ENCODE measurements around the gene PPM1H.
"Not testable (repeated sequence)": the region's sequence is repeated elsewhere in the genome, so short reads cannot be mapped to it uniquely, and the experiment has no call there.

Gene PPM1H

GRCh38 chr12:62668782-62669181 lies 266.2 kb downstream of the PPM1H start:
- DNase-seq = no peak

GRCh38 chr12:62664951-62665350 lies 270.0 kb downstream of the PPM1H start:
- DNase-seq = not testable (repeated sequence)

GRCh38 chr12:62660756-62661155 lies 274.2 kb downstream of the PPM1H start:
- DNase-seq = no peak

GRCh38 chr12:62659453-62660295 lies 275.3 kb downstream of the PPM1H start:
- DNase-seq = no peak

GRCh38 chr12:62658910-62659309 lies 276.0 kb downstream of the PPM1H start:
- no peak for DNase-seq

- DNase-seq = no peak
Observed at GRCh38 chr12:62657363-62657632, 277.7 kb downstream of the PPM1H start.

GRCh38 chr12:62656591-62657362 lies 278.2 kb downstream of the PPM1H start:
- no peak for DNase-seq

- no peak for DNase-seq
Observed at GRCh38 chr12:62655666-62656151, 279.2 kb downstream of the PPM1H start.

- no peak for DNase-seq
Observed at GRCh38 chr12:62654326-62655241, 280.4 kb downstream of the PPM1H start.

- no peak for DNase-seq
Observed at GRCh38 chr12:62653740-62654139, 281.2 kb downstream of the PPM1H start.

- no peak for DNase-seq
Observed at GRCh38 chr12:62653304-62653703, 281.6 kb downstream of the PPM1H start.

- DNase-seq = no peak
Observed at GRCh38 chr12:62651138-62651537, 283.8 kb downstream of the PPM1H start.

GRCh38 chr12:62649412-62650138 lies 285.4 kb downstream of the PPM1H start:
- no peak for DNase-seq

GRCh38 chr12:62647586-62647985 lies 287.4 kb downstream of the PPM1H start:
- DNase-seq = no peak

- DNase-seq = no peak
Observed at GRCh38 chr12:62646566-62646965, 288.4 kb downstream of the PPM1H start.

- DNase-seq = no peak
Observed at GRCh38 chr12:62643486-62643885, 291.5 kb downstream of the PPM1H start.

- no peak for DNase-seq
Observed at GRCh38 chr12:62642486-62642885, 292.5 kb downstream of the PPM1H start.

- peak; percentile 13 for DNase-seq
Observed at GRCh38 chr12:62640910-62641448, 294.0 kb downstream of the PPM1H start.

GRCh38 chr12:62637679-62638078 lies 297.3 kb downstream of the PPM1H start:
- no peak for DNase-seq

GRCh38 chr12:62635649-62636048 lies 299.3 kb downstream of the PPM1H start:
- DNase-seq = no peak

- peak; percentile 5 for DNase-seq
Observed at GRCh38 chr12:62632411-62632918, 302.5 kb downstream of the PPM1H start.

Measured in stimulated activated CD4-positive, alpha-beta T cell treated with anti-CD3 and anti-CD28 coated beads, Interleukin-12 subunit alpha, Interleukin-12 subunit beta, amount 100 ng/mL, for 4 hours (primary cell).